Measurements from ENCODE around the gene DLGAP4.

- no peak for TF ChIP-seq CTCF (IDR thresholded peaks at IDR 0.05 in 8 of 11, conservative IDR thresholded peaks at IDR 0.05 in 3 of 11)
- TF ChIP-seq POLR2A (IDR thresholded peaks at IDR 0.05) = no peak
These were observed 31.8 kb upstream of the DLGAP4 start for GRCh38 chr20:36274181-36274841.
